Measurements from ENCODE around the gene ARHGAP31.

GRCh38 chr3:119293871-119294695, at the start of gene ARHGAP31:
- TF ChIP-seq EZH2 (IDR thresholded peaks at IDR 0.05; ENCODE audit: insufficient read depth, poor library complexity, severe bottlenecking) (no peak), EZH2phosphoT487 (IDR thresholded peaks at IDR 0.05; ENCODE audit: insufficient read depth, low read depth) (no peak)

All from GM23248 (cell line).